ENCODE measurements around the gene PRRX2.
"Not testable (repeated sequence)": the region's sequence is repeated elsewhere in the genome, so short reads cannot be mapped to it uniquely, and the experiment has no call there.

PRRX2 gene

GRCh38 chr9:129737479-129738274, 72.2 kb downstream of the PRRX2 start:
- peak; percentile 53 for DNase-seq

GRCh38 chr9:129739432-129739831, 74.0 kb downstream of the PRRX2 start:
- DNase-seq: no peak

- peak; percentile 29 for DNase-seq
These were observed 74.7 kb downstream of the PRRX2 start for GRCh38 chr9:129740174-129740573.

- DNase-seq: no peak
These were observed 75.4 kb downstream of the PRRX2 start for GRCh38 chr9:129740666-129741464.

- no peak for DNase-seq
These were observed 79.8 kb downstream of the PRRX2 start for GRCh38 chr9:129745200-129745599.

GRCh38 chr9:129746092-129746777, 80.8 kb downstream of the PRRX2 start:
- no peak for DNase-seq

- DNase-seq: no peak
These were observed 82.8 kb downstream of the PRRX2 start for GRCh38 chr9:129748249-129748648.

- DNase-seq: not testable (repeated sequence)
These were observed 83.6 kb downstream of the PRRX2 start for GRCh38 chr9:129749052-129749451.

- DNase-seq: no peak
These were observed 84.1 kb downstream of the PRRX2 start for GRCh38 chr9:129749575-129749974.

GRCh38 chr9:129750013-129750638, 84.7 kb downstream of the PRRX2 start:
- DNase-seq: peak; percentile 32

GRCh38 chr9:129751841-129752801, 86.7 kb downstream of the PRRX2 start:
- DNase-seq: peak; percentile 64

- peak; percentile 89 for DNase-seq
These were observed 87.7 kb downstream of the PRRX2 start, which contains the start of gene PTGES for GRCh38 chr9:129752900-129753729. TSS of gene PTGES (minus strand) at chr9:129753042. CDS start at chr9:129753012, 30 bp downstream.

GRCh38 chr9:129755151-129755550, 89.7 kb downstream of the PRRX2 start:
- no peak for DNase-seq

- DNase-seq: no peak
These were observed 90.7 kb downstream of the PRRX2 start for GRCh38 chr9:129756191-129756590.

- DNase-seq: no peak
These were observed 91.6 kb downstream of the PRRX2 start for GRCh38 chr9:129757045-129757444.

GRCh38 chr9:129759319-129759718, 93.9 kb downstream of the PRRX2 start:
- no peak for DNase-seq

GRCh38 chr9:129759804-129760502, 94.5 kb downstream of the PRRX2 start:
- no peak for DNase-seq

- DNase-seq: not testable (repeated sequence)
These were observed 95.3 kb downstream of the PRRX2 start for GRCh38 chr9:129760784-129761183.

GRCh38 chr9:129761293-129761900, 96.0 kb downstream of the PRRX2 start:
- no peak for DNase-seq

Data from NCI-H226 (cell line).